Dendritic cell treated with granulocyte-macrophage colony-stimulating factor and Interleukin-4, amounts not matched to agents 40 ng/mL and 50 ng/mL, for 4 days (primary cell): ENCODE measurements around the gene TNFAIP8L3.

Source experiments
- H3K27ac Mint-ChIP-seq: one replicate; pipeline ENCODE4 v1.8.0; 2022; ENCODE audit warnings: mild to moderate bottlenecking, mixed read lengths
- H3K27me3 Mint-ChIP-seq: one replicate; pipeline ENCODE4 v1.8.0; 2022; ENCODE audit warnings: mild to moderate bottlenecking, mixed read lengths
- H3K36me3 Mint-ChIP-seq: one replicate; pipeline ENCODE4 v1.8.0; 2022; ENCODE audit warnings: low read depth, mixed read lengths
- H3K4me1 Mint-ChIP-seq: one replicate; pipeline ENCODE4 v1.8.0; 2022; ENCODE audit warnings: low read depth, mixed read lengths
- H3K4me3 Mint-ChIP-seq: one replicate; pipeline ENCODE4 v1.8.0; 2022; ENCODE audit warnings: mild to moderate bottlenecking, moderate library complexity, mixed read lengths
- H3K9me3 Mint-ChIP-seq: one replicate; pipeline ENCODE4 v1.8.0; 2022; ENCODE audit warnings: mixed read lengths
- intact Hi-C: fragments of 100-400 bp; cut with micrococcal nuclease; formaldehyde crosslinking; loops from one replicate; pipeline ENCODE4 v1.15.0; 2022

TNFAIP8L3 gene

DNA sequence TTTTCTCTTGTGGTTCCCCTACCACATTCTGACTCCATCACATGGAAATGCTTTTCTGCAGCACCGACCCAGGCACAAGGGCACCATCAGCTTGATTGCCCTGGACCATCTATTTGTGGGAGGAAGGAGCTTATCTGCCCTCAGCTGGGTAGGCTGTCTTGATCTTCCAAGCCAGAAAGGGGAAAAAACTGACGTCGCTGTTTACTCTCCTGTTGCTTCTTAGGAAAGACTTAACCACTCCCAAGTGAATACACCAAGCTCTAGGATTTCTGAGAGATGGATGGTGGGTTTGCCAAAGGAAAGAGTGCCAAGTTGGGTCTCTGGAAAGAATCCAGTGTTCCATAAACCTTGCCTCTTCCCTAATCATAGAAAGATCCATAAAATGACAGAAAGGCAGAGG is 4.0 kb downstream of the TNFAIP8L3 start:
- no peaks in the 10 kb centered on the region for H3K36me3 Mint-ChIP-seq
- H3K9me3 Mint-ChIP-seq, result no peaks in the 10 kb centered on the region
- peaks cover 26% of the 10 kb centered on the region for H3K4me1 Mint-ChIP-seq
- no peak overlapping the region for H3K27ac Mint-ChIP-seq
- intact Hi-C loops, result no loop called here
- H3K4me3 Mint-ChIP-seq, result no peak overlapping the region
- peaks cover 75% of the 10 kb centered on the region for H3K27me3 Mint-ChIP-seq

DNA sequence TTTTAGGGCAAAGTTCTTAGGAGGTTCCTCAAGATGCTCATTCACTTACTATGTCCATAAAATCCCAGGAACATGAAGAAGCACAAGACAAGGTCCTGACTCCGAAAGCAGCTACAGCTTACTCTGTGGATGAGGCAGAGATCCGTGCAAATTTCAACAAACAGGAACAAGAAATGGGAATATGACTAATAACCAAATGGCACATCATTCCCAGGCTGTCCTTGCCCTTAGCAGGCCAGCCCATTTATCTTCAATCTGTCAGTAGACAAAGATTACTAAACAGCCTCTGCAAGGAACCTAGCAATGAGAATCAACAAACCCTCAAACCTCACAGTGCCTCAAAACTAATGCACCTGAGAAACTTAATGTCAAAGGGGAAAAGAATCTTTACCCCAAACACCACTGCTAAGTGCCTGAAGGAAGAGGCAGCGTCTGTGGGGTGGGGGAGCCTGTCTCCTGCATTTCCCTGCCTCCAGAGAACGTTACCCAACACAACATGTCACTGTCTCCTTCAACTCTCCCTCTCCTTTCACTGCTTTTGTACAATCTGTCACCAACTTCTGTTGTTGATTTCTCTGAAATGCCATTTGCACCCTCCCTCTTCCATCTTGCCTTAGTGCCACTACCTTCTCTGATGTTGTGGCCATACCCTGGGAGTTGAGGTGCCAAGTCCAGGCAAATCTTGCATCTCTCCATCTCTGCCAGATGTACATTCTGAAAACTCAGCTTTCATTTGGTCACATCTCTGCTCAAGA is 4.8 kb downstream of the TNFAIP8L3 start:
- H3K4me3 Mint-ChIP-seq, result no peak overlapping the region
- peaks cover 23% of the 10 kb centered on the region for H3K4me1 Mint-ChIP-seq
- no peak overlapping the region for H3K27ac Mint-ChIP-seq
- H3K27me3 Mint-ChIP-seq, result peaks cover 66% of the 10 kb centered on the region
- H3K36me3 Mint-ChIP-seq, result no peaks in the 10 kb centered on the region
- intact Hi-C loops, result no loop called here
- H3K9me3 Mint-ChIP-seq, result no peaks in the 10 kb centered on the region

DNA sequence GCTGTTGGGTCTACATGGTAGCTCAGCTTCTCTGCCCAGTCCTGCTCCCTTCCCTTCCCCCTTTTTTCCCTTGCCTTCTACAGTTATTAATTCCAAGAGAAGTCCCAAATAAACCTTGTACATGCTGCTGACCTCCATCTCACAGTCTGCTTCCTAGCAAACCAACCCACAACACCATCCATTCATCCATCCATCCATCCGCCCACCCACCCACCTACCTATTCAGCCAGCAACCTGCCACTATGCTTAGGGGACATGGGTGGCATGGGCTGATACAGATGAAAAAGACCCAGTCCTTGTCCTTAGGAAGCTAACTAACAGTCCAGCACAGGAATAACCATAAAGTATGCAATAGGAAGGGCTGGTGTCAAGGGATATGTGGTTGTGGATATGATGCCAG is 5.7 kb downstream of the TNFAIP8L3 start:
- no peak overlapping the region for H3K27ac Mint-ChIP-seq
- H3K4me3 Mint-ChIP-seq, result no peak overlapping the region
- intact Hi-C loops, result no loop called here
- H3K27me3 Mint-ChIP-seq, result peaks cover 60% of the 10 kb centered on the region
- H3K9me3 Mint-ChIP-seq, result no peaks in the 10 kb centered on the region
- H3K4me1 Mint-ChIP-seq, result peaks cover 18% of the 10 kb centered on the region
- no peaks in the 10 kb centered on the region for H3K36me3 Mint-ChIP-seq

DNA sequence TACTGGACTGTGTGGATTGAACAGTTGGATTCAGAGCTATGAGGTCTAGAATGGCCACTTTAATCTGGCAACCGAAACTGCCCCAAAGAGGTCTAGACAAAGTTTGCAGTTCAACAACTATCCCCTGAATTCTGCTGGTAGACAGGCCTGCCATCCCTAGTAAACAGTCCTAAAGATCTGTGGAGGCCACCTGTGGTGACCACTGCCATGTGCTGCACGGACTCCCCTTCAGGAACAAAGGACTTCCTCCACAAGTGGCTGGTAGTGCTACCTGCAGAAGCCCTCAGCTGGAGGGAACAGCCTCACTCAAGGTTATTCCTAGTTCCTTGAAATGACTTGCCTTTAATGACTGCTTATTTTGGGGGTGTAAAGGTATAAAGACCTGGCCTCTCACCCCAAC is 6.1 kb downstream of the TNFAIP8L3 start:
- no peak overlapping the region for H3K4me3 Mint-ChIP-seq
- no peaks in the 10 kb centered on the region for H3K36me3 Mint-ChIP-seq
- peaks cover 55% of the 10 kb centered on the region for H3K27me3 Mint-ChIP-seq

DNA sequence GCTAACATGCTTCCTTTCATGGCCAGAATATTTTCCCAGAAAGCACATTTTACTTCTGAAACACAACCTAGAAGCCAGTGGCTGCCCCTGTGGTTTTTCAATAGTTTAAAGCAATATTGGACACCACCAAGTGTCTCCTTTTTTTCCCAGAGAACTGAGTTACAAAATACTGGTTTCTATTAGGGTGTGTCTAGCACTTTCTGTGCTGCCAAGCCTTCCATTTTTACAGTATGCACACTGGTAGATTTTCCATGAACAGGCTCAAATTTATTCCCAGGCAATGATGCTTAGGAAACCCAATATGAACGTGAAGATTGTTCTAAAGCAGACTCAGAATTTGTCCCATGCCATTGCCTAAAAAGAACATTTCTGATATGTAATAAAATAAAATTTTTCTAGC is 7.2 kb downstream of the TNFAIP8L3 start:
- peaks cover 45% of the 10 kb centered on the region for H3K27me3 Mint-ChIP-seq
- no peak overlapping the region for H3K4me3 Mint-ChIP-seq
- H3K9me3 Mint-ChIP-seq, result no peaks in the 10 kb centered on the region
- intact Hi-C loops, result no loop called here
- no peak overlapping the region for H3K27ac Mint-ChIP-seq
- H3K36me3 Mint-ChIP-seq, result no peaks in the 10 kb centered on the region
- peaks cover 3% of the 10 kb centered on the region for H3K4me1 Mint-ChIP-seq

More for the DNA sequence above, 6.1 kb downstream of the TNFAIP8L3 start:
- intact Hi-C loops, result no loop called here
- H3K27ac Mint-ChIP-seq, result no peak overlapping the region
- H3K4me1 Mint-ChIP-seq, result peaks cover 13% of the 10 kb centered on the region
- no peaks in the 10 kb centered on the region for H3K9me3 Mint-ChIP-seq

DNA sequence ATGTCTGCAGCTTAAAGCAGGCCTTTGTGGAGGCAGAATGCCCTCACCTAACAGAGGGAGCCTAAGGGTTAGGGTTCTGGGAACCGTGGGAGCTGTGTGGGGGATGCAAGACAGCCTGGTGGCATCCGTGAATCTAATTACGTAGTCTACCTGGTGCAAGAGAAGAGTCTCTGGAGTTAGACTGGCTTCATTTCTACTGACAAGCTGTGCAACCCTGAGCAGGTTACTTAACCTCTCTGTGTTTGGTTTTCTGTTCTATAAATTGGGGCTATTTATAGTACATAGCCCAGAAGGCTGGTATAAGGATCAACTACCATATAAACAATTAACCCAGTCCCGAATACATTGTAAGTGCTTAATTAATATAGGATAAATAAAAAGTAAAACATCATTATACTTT is 8.3 kb downstream of the TNFAIP8L3 start:
- intact Hi-C loops, result no loop called here
- Mint-ChIP-seq H3K27ac (no peak overlapping the region), H3K4me1 (no peaks in the 10 kb centered on the region), H3K36me3 (no peaks in the 10 kb centered on the region), H3K27me3 (peaks cover 35% of the 10 kb centered on the region), H3K4me3 (no peak overlapping the region), H3K9me3 (no peaks in the 10 kb centered on the region)

DNA sequence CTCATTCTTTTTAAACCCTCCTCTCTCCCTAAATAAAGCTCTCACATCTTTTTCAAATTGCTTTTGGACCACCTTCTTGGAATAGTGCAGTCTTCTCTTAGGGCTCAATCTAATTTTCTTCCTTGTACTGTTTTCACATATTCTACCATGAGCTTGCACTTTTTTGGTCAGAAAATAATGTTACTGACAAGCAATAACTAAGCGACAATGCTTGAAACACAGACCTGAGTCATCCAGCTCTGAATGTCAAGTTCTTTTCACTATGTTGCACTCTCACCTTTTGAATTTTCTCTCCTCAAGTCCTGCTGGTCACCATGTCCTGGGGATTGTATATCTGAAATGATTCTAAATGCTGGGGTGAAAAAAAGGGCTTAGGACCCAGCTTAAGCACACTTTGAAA is 8.9 kb downstream of the TNFAIP8L3 start:
- Mint-ChIP-seq H3K9me3 (no peaks in the 10 kb centered on the region), H3K36me3 (no peaks in the 10 kb centered on the region), H3K27ac (no peak overlapping the region), H3K4me1 (no peaks in the 10 kb centered on the region), H3K4me3 (no peak overlapping the region), H3K27me3 (peaks cover 29% of the 10 kb centered on the region)
- intact Hi-C loops, result no loop called here

DNA sequence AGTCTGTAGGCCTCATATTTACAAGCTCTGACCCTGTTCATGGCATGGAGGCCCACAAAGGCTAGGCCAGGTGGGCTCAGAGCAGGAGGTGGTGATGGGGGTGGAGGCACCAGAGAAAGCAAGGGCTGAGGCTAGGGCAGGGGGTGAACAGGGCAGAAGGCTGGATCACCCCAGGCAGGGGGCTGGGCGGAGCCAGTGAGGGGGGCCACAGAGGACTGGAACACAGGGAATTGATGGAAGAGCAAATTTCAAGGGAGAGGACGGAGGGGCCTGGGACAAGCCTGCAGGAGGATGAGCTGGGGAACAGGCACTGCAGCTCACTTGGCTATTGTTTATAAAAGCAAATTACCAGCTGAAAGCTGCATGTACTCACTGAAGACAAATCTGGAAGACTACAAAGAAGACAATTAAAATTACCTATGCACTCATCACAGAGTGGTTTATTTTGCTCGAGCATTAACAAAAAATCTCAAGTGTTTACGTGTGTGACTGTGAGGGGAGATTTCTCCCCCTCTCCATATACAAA is 11.0 kb downstream of the TNFAIP8L3 start:
- Mint-ChIP-seq H3K9me3 (no peaks in the 10 kb centered on the region), H3K4me1 (peaks cover 3% of the 10 kb centered on the region), H3K36me3 (no peaks in the 10 kb centered on the region), H3K27ac (no peak overlapping the region), H3K4me3 (no peak overlapping the region), H3K27me3 (peaks cover 17% of the 10 kb centered on the region)
- intact Hi-C loops, result no loop called here

DNA sequence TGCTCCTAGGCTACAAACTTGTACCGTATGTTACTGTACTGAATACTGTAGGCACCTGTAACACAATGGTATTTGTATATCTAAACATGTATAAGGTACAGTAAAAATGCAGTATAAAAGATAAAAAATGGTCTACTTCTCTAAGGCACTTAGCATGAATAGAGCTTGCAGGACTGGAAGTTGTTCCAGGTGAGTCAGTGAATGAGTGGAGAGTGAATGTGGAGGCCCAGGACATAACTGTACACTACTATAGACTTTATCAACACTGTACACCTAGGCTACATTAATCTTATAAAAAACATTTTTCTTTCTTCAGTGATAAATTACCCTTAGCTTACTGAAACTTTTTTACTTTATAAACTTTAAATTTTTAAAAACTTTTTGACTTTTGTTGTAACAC is 12.5 kb downstream of the TNFAIP8L3 start:
- Mint-ChIP-seq H3K36me3 (no peaks in the 10 kb centered on the region), H3K4me3 (no peak overlapping the region), H3K27me3 (peaks cover 13% of the 10 kb centered on the region), H3K9me3 (no peaks in the 10 kb centered on the region), H3K27ac (no peak overlapping the region), H3K4me1 (peaks cover 14% of the 10 kb centered on the region)
- intact Hi-C loops, result no loop called here

DNA sequence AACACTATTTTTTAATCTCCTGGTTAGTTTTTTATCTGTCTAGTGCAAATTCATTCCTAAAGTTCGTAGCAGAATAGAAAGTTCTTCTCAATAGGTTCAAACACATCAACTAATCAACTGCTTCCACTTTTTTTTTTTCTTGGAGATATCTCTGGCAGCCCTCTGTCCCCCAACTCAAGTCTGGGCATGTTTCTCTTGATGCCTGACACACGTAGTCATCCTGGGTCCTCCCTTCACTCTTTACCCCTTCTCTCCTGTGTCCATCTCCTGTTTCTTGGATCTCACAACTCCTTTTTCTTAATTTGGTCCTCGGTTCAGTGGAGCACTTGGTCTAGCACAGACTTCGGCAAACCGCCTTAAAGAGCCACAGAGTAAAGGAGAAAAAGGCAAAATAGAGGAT is 14.4 kb downstream of the TNFAIP8L3 start:
- H3K4me3 Mint-ChIP-seq, result no peak overlapping the region
- no peaks in the 10 kb centered on the region for H3K9me3 Mint-ChIP-seq
- H3K4me1 Mint-ChIP-seq, result peaks cover 21% of the 10 kb centered on the region
- no peaks in the 10 kb centered on the region for H3K36me3 Mint-ChIP-seq
- H3K27me3 Mint-ChIP-seq, result peaks cover 19% of the 10 kb centered on the region
- intact Hi-C loops, result no loop called here
- H3K27ac Mint-ChIP-seq, result no peak overlapping the region

DNA sequence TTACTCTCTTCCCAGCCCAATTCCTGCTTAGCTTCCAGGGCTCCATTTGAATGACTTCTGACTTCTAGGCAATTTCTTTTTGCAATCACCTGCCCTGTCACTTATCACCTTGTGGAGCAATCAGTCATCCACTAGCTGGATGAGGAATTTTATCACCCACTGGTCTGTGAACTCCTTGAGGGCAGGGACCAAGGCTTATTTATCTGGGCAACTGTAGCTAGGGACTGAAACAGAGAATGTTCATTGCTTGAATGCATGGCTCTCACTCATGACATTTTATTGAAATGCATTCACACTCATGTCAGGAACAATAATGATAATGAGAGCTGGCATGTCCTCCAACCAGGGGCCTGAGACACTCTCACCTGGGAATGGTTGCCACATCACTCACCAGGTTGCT is 15.5 kb downstream of the TNFAIP8L3 start:
- intact Hi-C loops, result no loop called here
- Mint-ChIP-seq H3K36me3 (no peaks in the 10 kb centered on the region), H3K4me3 (no peak overlapping the region), H3K9me3 (no peaks in the 10 kb centered on the region), H3K27ac (no peak overlapping the region), H3K4me1 (peaks cover 21% of the 10 kb centered on the region), H3K27me3 (peaks cover 25% of the 10 kb centered on the region)

DNA sequence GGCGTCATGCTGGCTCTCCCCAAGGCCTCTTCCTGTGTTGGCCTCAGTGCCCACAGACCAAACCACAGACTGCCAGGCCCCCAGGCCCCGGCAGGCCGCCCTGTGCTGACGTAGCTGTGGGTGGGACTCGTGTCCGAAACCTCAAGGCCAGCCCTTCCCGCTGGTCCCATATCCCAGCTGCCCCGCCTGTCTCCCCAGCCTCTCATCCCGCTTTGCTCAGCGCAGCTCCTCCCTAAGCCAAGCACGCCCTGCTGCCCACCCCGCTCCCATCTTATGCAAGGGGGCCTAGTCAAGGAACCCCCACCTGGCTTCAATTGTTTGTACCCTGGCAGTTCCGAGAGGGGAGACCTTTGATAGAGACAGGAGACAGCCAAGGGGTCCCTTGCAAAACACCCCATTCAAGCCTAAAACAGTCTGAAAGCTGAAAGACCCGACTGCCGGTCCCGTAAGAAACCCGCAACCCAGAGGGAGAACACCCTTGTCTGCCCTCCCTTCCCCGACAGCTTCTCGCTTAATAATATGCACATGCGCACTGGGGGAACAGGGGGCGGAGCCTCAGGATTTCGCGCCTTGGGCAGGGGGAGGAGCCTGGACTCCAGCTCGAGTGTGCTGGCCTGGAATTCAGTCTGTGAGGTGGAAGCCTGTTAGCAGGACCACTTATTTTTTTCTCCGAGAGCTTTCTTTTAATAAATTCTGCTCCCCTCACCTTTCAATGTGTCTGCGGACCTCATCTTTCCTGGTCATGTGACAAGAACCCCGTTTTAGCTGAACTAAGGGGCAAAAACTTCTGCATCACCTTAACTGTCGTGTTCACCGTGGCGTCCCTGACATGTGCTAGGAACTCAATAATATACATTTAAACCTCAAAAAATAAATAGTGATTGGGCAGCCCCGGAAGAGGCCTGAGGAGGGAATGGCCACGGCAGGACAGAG is 17.2 kb downstream of the TNFAIP8L3 start:
- H3K4me3 Mint-ChIP-seq, result peak overlapping the region; percentile 59
- no peaks in the 10 kb centered on the region for H3K9me3 Mint-ChIP-seq
- H3K27me3 Mint-ChIP-seq, result peaks cover 27% of the 10 kb centered on the region
- H3K27ac Mint-ChIP-seq, result peak overlapping the region; percentile 75
- peaks cover 21% of the 10 kb centered on the region for H3K4me1 Mint-ChIP-seq
- intact Hi-C loops, result no loop called here
- H3K36me3 Mint-ChIP-seq, result no peaks in the 10 kb centered on the region

DNA sequence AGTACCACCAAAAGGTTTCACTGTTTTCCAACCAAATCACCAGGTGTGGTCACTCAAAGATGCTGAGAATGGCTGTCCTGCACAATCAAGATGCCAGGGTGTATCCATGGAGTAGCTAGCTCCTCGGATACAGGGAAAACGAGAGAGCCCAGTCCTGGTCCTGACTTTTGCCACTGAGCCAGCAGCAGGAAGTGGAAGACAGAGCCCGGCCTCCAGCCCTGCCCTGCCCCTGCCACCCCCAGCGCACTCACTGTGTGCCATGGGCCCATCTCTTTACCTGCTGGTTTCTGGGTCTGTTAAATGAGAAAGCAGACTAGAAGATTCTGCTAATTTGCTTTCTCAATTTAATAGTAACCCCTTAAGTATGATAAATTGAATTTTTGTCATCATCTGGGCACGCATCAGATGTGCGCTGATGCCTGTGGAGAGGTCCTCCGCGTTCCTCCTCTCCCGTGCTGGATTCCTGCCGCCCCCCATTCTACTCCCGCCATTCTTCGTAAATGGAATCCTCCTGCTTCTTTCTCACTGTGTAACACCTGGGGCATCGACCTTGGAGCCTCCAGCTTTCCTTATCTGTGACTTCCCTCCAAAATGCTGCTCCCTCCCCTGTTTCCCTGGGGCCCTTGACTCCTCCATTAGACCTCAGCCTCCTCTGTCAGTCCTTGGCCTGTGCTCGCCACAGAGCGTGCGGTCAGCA is 18.0 kb downstream of the TNFAIP8L3 start:
- intact Hi-C loops, result loop anchor here (1.0 kb wide), 1 partner anchor 25 kb away; no protein-coding TSS in a partner anchor
- peaks cover 22% of the 10 kb centered on the region for H3K4me1 Mint-ChIP-seq
- H3K27ac Mint-ChIP-seq, result peak overlapping the region; percentile 75
- H3K4me3 Mint-ChIP-seq, result peak overlapping the region; percentile 59
- H3K9me3 Mint-ChIP-seq, result no peaks in the 10 kb centered on the region
- H3K27me3 Mint-ChIP-seq, result peaks cover 27% of the 10 kb centered on the region
- H3K36me3 Mint-ChIP-seq, result no peaks in the 10 kb centered on the region
